IPS-NIHi11 (cell line): ENCODE results near the gene EPN2.
"Not testable (repeated sequence)": the region's sequence is repeated elsewhere in the genome, so short reads cannot be mapped to it uniquely, and the experiment has no call there.

ENCODE experiments used
- DNase-seq: peaks from one replicate; pipeline ENCODE4 v3.0.0; 2012; ENCODE audit warnings: mixed read lengths, low spot score

The EPN2 gene

GRCh38 chr17:19268611-19269010 lies 31.4 kb downstream of the EPN2 start:
- no peak for DNase-seq

GRCh38 chr17:19269106-19269505 lies 31.9 kb downstream of the EPN2 start:
- no peak for DNase-seq

GRCh38 chr17:19269641-19270040 lies 32.5 kb downstream of the EPN2 start:
- DNase-seq = no peak

GRCh38 chr17:19270347-19270703 lies 33.2 kb downstream of the EPN2 start:
- no peak for DNase-seq

GRCh38 chr17:19270704-19271611 lies 33.8 kb downstream of the EPN2 start:
- no peak for DNase-seq

- no peak for DNase-seq
These were observed 34.7 kb downstream of the EPN2 start for GRCh38 chr17:19271780-19272357.

GRCh38 chr17:19273731-19274130 lies 36.6 kb downstream of the EPN2 start:
- DNase-seq = no peak

GRCh38 chr17:19274893-19275292 lies 37.7 kb downstream of the EPN2 start:
- no peak for DNase-seq

- no peak for DNase-seq
These were observed 38.4 kb downstream of the EPN2 start for GRCh38 chr17:19275457-19276127.

- not testable (repeated sequence) for DNase-seq
These were observed 41.1 kb downstream of the EPN2 start for GRCh38 chr17:19278284-19278683.

- no peak for DNase-seq
These were observed 41.6 kb downstream of the EPN2 start for GRCh38 chr17:19278729-19279128.

- DNase-seq = no peak
These were observed 44.0 kb downstream of the EPN2 start for GRCh38 chr17:19281161-19281560.

- DNase-seq = no peak
These were observed 47.1 kb downstream of the EPN2 start for GRCh38 chr17:19284005-19284959.

- DNase-seq = no peak
These were observed 48.2 kb downstream of the EPN2 start for GRCh38 chr17:19285213-19285900.

GRCh38 chr17:19286751-19287341 lies 49.7 kb downstream of the EPN2 start:
- no peak for DNase-seq

- no peak for DNase-seq
These were observed 50.5 kb downstream of the EPN2 start for GRCh38 chr17:19287651-19288050.

GRCh38 chr17:19288453-19288852 lies 51.3 kb downstream of the EPN2 start:
- DNase-seq = peak; percentile 82

GRCh38 chr17:19290066-19290705 lies 53.0 kb downstream of the EPN2 start:
- no peak for DNase-seq

- DNase-seq = no peak
These were observed 54.6 kb downstream of the EPN2 start for GRCh38 chr17:19291646-19292376.

GRCh38 chr17:19292377-19292711 lies 55.2 kb downstream of the EPN2 start:
- no peak for DNase-seq
